Panc1 (cell line): ENCODE results near the gene SPSB1. TPM values are rescaled to one million over a fixed set of nuclear protein-coding genes. Genes with fewer than 3 reads are reported as not detected.

Source experiments
- ATAC-seq: fragments of 200-7000 bp; cut with Tn5 transposase; 2 replicates; pipeline ENCODE4 v1.9.1; 2020; ENCODE audit warnings: mild to moderate bottlenecking, moderate library complexity
- BruUV-seq: library from RNA; stranded (reverse); fragments of 400-500 nt; replicated peaks from 2 replicates; lab custom pipeline; 2021; lab: Mats Ljungman, UMichigan
- CTCF ChIA-PET: fragments of 300-600 bp; sonication (Branson Sonifier 250); formaldehyde crosslinking; loops from one replicate; lab custom pipeline; 2022; ENCODE audit warnings: antibody characterized with exemption; lab: Charles Lee
- POLR2A ChIA-PET: fragments of 300-600 bp; sonication (Branson Sonifier 250); formaldehyde crosslinking; loops from one replicate; lab custom pipeline; 2022; ENCODE audit warnings: antibody characterized with exemption; lab: Charles Lee
- DNase-seq: peaks from one replicate; pipeline ENCODE4 v3.0.0-alpha.2; 2010; ENCODE audit warnings: low read depth, low spot score
- H3K27ac ChIP-seq: 2 replicates; pipeline ENCODE4 v1.5.1; 2011; ENCODE audit warnings: mild to moderate bottlenecking, low read length, inconsistent platforms
- H3K27me3 ChIP-seq: fragments of 200-500 bp; sonication (Bioruptor generic); 2 replicates; pipeline ENCODE4 v1.6.0; 2014; ENCODE audit warnings: low read length, inconsistent platforms; ENCODE audit not compliant: control insufficient read depth, insufficient read depth
- H3K36me3 ChIP-seq: fragments of 200-500 bp; sonication (Bioruptor generic); 2 replicates; pipeline ENCODE4 v1.5.1; 2014; ENCODE audit warnings: inconsistent platforms, mild to moderate bottlenecking, low read length, moderate library complexity; ENCODE audit not compliant: control insufficient read depth, insufficient read depth
- H3K4me1 ChIP-seq: 2 replicates; pipeline ENCODE4 v1.5.1; 2011; ENCODE audit warnings: inconsistent platforms, mild to moderate bottlenecking, low read length, moderate library complexity; ENCODE audit not compliant: control insufficient read depth, insufficient read depth
- H3K4me3 ChIP-seq, 2 experiments: 2 replicates each; pipeline ENCODE4 v1.5.1; 2011 to 2012; ENCODE audit warnings: low read depth in 2 of 2, low read length in 2 of 2, mild to moderate bottlenecking in 2 of 2, inconsistent platforms in 1 of 2, moderate library complexity in 1 of 2
- H3K9me3 ChIP-seq: fragments of 200-500 bp; sonication (Bioruptor generic); 2 replicates; pipeline ENCODE4 v1.5.1; 2014; ENCODE audit warnings: low read depth, mild to moderate bottlenecking, inconsistent platforms, low read length, moderate library complexity; ENCODE audit not compliant: control insufficient read depth, insufficient read depth
- CTCF ChIP-seq: fragments of 450-650 bp; IDR thresholded peaks from 2 replicates; pipeline ENCODE4 v1.5.1; 2017; ENCODE audit warnings: mild to moderate bottlenecking
- POLR2AphosphoS5 ChIP-seq: IDR thresholded peaks from 2 replicates; pipeline ENCODE4 v1.6.1; 2012; ENCODE audit warnings: mild to moderate bottlenecking, low read depth, low read length, moderate library complexity
- REST ChIP-seq, 2 experiments: IDR thresholded peaks; 2 replicates each; pipeline ENCODE4 v1.6.1; 2011 to 2012; ENCODE audit warnings: low read depth in 2 of 2, control low read depth in 1 of 2, low read length in 1 of 2, mild to moderate bottlenecking in 1 of 2, moderate library complexity in 1 of 2; ENCODE audit not compliant: insufficient read depth in 1 of 2
- SIN3A ChIP-seq: IDR thresholded peaks from 2 replicates; pipeline ENCODE4 v1.6.1; 2012; ENCODE audit warnings: low read depth, mild to moderate bottlenecking, low read length, moderate library complexity, borderline replicate concordance; ENCODE audit not compliant: insufficient read depth
- TCF7L2 ChIP-seq: IDR thresholded peaks from 2 replicates; pipeline ENCODE4 v1.6.1; 2011; ENCODE audit warnings: mild to moderate bottlenecking, low read depth, low read length, inconsistent platforms
- in situ Hi-C: cut with HindIII; loops from 2 replicates; pipeline ENCODE4 v1.10.0; 2016; ENCODE audit warnings: low sequenced_read_pairs, low pct_unique_long_range_greater_than_20kb
- intact Hi-C: fragments of 100-400 bp; cut with micrococcal nuclease; formaldehyde crosslinking; loops from one replicate; pipeline ENCODE4 v1.10.0; 2022; ENCODE audit not compliant: unreplicated experiment
- total RNA-seq: library from RNA; stranded (reverse); gene quantifications from one replicate; pipeline ENCODE4 v1.2.1, GENCODE V29; 2021; ENCODE audit not compliant: unreplicated experiment

Gene SPSB1
- total RNA-seq, 1 experiment from 2014 or later, result 73.7 TPM

DNA sequence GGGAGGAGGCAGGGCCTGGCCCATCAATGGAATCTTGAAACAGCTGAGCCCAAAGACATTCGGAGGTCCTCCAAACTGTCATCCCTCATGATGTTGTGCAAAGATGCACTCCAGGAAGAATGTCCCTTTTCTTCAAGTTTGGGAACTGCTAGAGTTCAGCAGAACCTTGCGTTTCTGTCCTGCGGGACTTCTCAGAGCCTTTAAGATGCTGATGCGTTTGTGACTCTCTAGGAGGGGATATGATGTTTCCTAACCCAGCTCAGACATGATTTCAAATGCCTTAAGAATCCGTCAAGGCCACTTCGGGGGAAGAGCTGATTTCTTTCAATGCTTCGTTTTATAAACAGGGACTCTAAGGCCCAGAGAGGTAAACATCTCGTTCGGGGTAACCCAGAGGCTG, 35.5 kb downstream of the SPSB1 start:
- intact Hi-C loops, result no loop called here
- CTCF ChIA-PET, result interaction anchor here (0.6 kb wide), 1 partner anchor 85 kb away, joined by 3 read pairs; no protein-coding TSS in a partner anchor

GRCh38 chr1:9328715-9329114, 36.0 kb downstream of the SPSB1 start:
- DNase-seq (no peak), ATAC-seq (no peak)
- H3K27ac ChIP-seq, result no peak overlapping the region
- CTCF ChIA-PET, result no interaction called here
- TF ChIP-seq SIN3A, result no peak
- TF ChIP-seq REST (IDR thresholded peaks at IDR 0.05; ENCODE audit: insufficient read depth in 1 of 2, low read depth in 2 of 2, low read length in 1 of 2), result no peak
- TF ChIP-seq CTCF, result no peak
- no peak for TF ChIP-seq POLR2AphosphoS5
- TF ChIP-seq TCF7L2, result no peak
- intact Hi-C loops (no loop called here), in situ Hi-C loops (no loop called here)
- no TSS peak for BruUV-seq
- no peak overlapping the region for H3K4me3 ChIP-seq
- POLR2A ChIA-PET, result no interaction called here
- no peaks in the 10 kb centered on the region for H3K27me3 ChIP-seq
- no peaks in the 10 kb centered on the region for H3K9me3 ChIP-seq
- no peaks in the 10 kb centered on the region for H3K36me3 ChIP-seq
- H3K4me1 ChIP-seq, result peaks cover 73% of the 10 kb centered on the region

More for the DNA sequence above, 35.5 kb downstream of the SPSB1 start:
- no TSS peak for BruUV-seq
- no peak for ATAC-seq
- DNase-seq, result no peak
- Histone ChIP-seq H3K27ac (no peak overlapping the region), H3K4me3 (no peak overlapping the region), H3K36me3 (no peaks in the 10 kb centered on the region), H3K4me1 (peaks cover 77% of the 10 kb centered on the region), H3K27me3 (no peaks in the 10 kb centered on the region), H3K9me3 (no peaks in the 10 kb centered on the region)
- POLR2A ChIA-PET, result no interaction called here
- in situ Hi-C loops, result no loop called here
- no peak for TF ChIP-seq REST (IDR thresholded peaks at IDR 0.05; ENCODE audit: insufficient read depth in 1 of 2, low read depth in 2 of 2, low read length in 1 of 2)
- no peak for TF ChIP-seq TCF7L2
- no peak for TF ChIP-seq SIN3A
- TF ChIP-seq POLR2AphosphoS5, result no peak
- no peak for TF ChIP-seq CTCF
